Activated naive CD4-positive, alpha-beta T cell treated with anti-CD3 and anti-CD28 coated beads for 36 hours (primary cell): ENCODE measurements around the gene TLR8. TPM values are rescaled to one million over a fixed set of nuclear protein-coding genes. Genes with fewer than 3 reads are reported as not detected.
A peak's percentile ranks its signal among the peaks of the same experiment; 100 is the strongest.
"Not testable (repeated sequence)": the region's sequence is repeated elsewhere in the genome, so short reads cannot be mapped to it uniquely, and the experiment has no call there.

Source experiments
- CTCF ChIA-PET: fragments of 350-600 bp; sonication (Branson Sonifier 250); formaldehyde crosslinking; loops from one replicate; lab custom pipeline; 2021; ENCODE audit warnings: antibody characterized with exemption; lab: Charles Lee
- DNase-seq: peaks from one replicate; pipeline ENCODE4 v3.0.0-alpha.2; 2020
- H3K27ac Mint-ChIP-seq: one replicate; pipeline ENCODE4 v1.8.0; 2021; ENCODE audit warnings: mild to moderate bottlenecking, mixed read lengths
- H3K27me3 Mint-ChIP-seq: one replicate; pipeline ENCODE4 v1.8.0; 2021; ENCODE audit warnings: low read depth, mixed read lengths
- H3K36me3 Mint-ChIP-seq: one replicate; pipeline ENCODE4 v1.8.0; 2021; ENCODE audit warnings: low read depth, mixed read lengths
- H3K4me1 Mint-ChIP-seq: one replicate; pipeline ENCODE4 v1.8.0; 2021; ENCODE audit warnings: low read depth, mixed read lengths
- H3K4me3 Mint-ChIP-seq: one replicate; pipeline ENCODE4 v1.8.0; 2021; ENCODE audit warnings: mild to moderate bottlenecking, moderate library complexity, mixed read lengths
- H3K9me3 Mint-ChIP-seq: one replicate; pipeline ENCODE4 v1.8.0; 2021; ENCODE audit warnings: mixed read lengths
- intact Hi-C: fragments of 100-400 bp; cut with micrococcal nuclease; formaldehyde crosslinking; loops from one replicate; pipeline ENCODE4 v1.15.1; 2023
- total RNA-seq, 2 experiments: library from RNA; stranded (reverse); gene quantifications; one replicate each; pipeline ENCODE4 v1.2.3, GENCODE V29; 2021

TLR8 gene
- total RNA-seq, 2 experiments from 2014 or later = not detected

GRCh38 chrX:12930150-12930549 lies 23.7 kb downstream of the TLR8 start:
- no peak overlapping the region for H3K27ac Mint-ChIP-seq
- intact Hi-C loops = no loop called here
- H3K9me3 Mint-ChIP-seq = no peaks in the 10 kb centered on the region
- no peak overlapping the region for H3K4me3 Mint-ChIP-seq
- DNase-seq = no peak
- no peaks in the 10 kb centered on the region for H3K4me1 Mint-ChIP-seq
- CTCF ChIA-PET = no interaction called here
- no peaks in the 10 kb centered on the region for H3K27me3 Mint-ChIP-seq
- no peaks in the 10 kb centered on the region for H3K36me3 Mint-ChIP-seq

GRCh38 chrX:12932244-12932643 lies 25.8 kb downstream of the TLR8 start:
- DNase-seq = no peak
- Mint-ChIP-seq H3K27me3 (no peaks in the 10 kb centered on the region), H3K27ac (no peak overlapping the region), H3K9me3 (no peaks in the 10 kb centered on the region), H3K4me3 (no peak overlapping the region), H3K4me1 (no peaks in the 10 kb centered on the region), H3K36me3 (no peaks in the 10 kb centered on the region)
- CTCF ChIA-PET = interaction anchor here (1.5 kb wide), 1 partner anchor 15 kb away, joined by 5 read pairs; no protein-coding TSS in a partner anchor
- intact Hi-C loops = no loop called here

GRCh38 chrX:12934850-12935249 lies 28.4 kb downstream of the TLR8 start:
- Mint-ChIP-seq H3K36me3 (no peaks in the 10 kb centered on the region), H3K27me3 (no peaks in the 10 kb centered on the region), H3K27ac (no peak overlapping the region), H3K4me3 (no peak overlapping the region), H3K9me3 (no peaks in the 10 kb centered on the region), H3K4me1 (no peaks in the 10 kb centered on the region)
- intact Hi-C loops = no loop called here
- DNase-seq = no peak
- CTCF ChIA-PET = interaction anchor here (1.2 kb wide), 1 partner anchor 32 kb away, joined by 3 read pairs; no protein-coding TSS in a partner anchor

DNA sequence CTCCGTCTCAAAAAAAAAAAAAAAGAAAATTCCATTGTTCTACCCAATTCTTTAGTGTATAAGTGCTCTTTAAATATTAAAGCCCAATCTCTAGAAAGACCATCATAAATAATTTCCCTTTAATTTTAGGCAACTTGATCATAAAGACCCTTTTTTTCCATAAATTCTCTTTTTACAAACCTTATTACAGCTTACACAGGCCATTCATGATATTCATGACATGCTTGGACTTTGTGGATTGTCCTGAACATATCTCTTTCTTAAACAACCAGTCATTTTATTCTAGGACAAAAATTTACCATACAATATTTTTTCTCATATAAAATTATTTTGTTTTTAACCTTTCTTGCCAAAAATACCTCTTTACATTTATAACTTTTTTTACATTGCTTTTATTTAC lies 30.5 kb downstream of the TLR8 start:
- no peaks in the 10 kb centered on the region for H3K9me3 Mint-ChIP-seq
- no peaks in the 10 kb centered on the region for H3K36me3 Mint-ChIP-seq
- CTCF ChIA-PET = interaction anchor here (0.7 to 2.0 kb wide), 2 partner anchors 10 to 467 kb away, joined by 4 to 11 read pairs; no protein-coding TSS in a partner anchor
- H3K4me3 Mint-ChIP-seq = no peak overlapping the region
- H3K4me1 Mint-ChIP-seq = no peaks in the 10 kb centered on the region
- DNase-seq = no peak
- intact Hi-C loops = no loop called here
- H3K27me3 Mint-ChIP-seq = no peaks in the 10 kb centered on the region
- H3K27ac Mint-ChIP-seq = no peak overlapping the region

GRCh38 chrX:12940471-12940870 lies 34.1 kb downstream of the TLR8 start:
- H3K4me3 Mint-ChIP-seq = not testable (repeated sequence)

DNA sequence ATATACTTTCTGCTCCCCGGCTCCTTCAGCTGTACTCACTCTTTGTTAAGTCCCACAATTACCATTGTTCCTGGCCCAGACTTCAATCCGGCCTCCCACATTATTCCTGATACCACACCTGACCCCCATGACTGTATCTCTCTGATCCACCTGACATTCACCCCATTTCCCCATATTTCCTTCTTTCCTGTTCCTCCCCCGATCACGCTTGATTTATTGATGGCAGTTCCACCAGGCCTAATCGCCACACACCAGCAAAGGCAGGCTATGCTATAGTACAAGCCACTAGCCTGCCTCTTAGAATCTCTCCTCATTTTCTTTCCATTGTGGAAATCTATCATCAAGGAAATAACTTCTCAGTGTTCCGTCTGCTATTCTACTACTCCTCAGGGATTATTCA lies 37.2 kb downstream of the TLR8 start:
- H3K36me3 Mint-ChIP-seq, CTCF ChIA-PET, H3K27ac Mint-ChIP-seq, H3K4me3 Mint-ChIP-seq, H3K9me3 Mint-ChIP-seq, DNase-seq, H3K27me3 Mint-ChIP-seq, intact Hi-C loops: not testable (repeated sequence)
- peaks cover 26% of the 10 kb centered on the region for H3K4me1 Mint-ChIP-seq

More at GRCh38 chrX:12940471-12940870, 34.1 kb downstream of the TLR8 start:
- H3K36me3 Mint-ChIP-seq, H3K27me3 Mint-ChIP-seq, H3K4me1 Mint-ChIP-seq, DNase-seq, intact Hi-C loops, CTCF ChIA-PET, H3K27ac Mint-ChIP-seq, H3K9me3 Mint-ChIP-seq: not testable (repeated sequence)

GRCh38 chrX:12944452-12944851 lies 38.0 kb downstream of the TLR8 start:
- not testable (repeated sequence) for H3K27me3 Mint-ChIP-seq

DNA sequence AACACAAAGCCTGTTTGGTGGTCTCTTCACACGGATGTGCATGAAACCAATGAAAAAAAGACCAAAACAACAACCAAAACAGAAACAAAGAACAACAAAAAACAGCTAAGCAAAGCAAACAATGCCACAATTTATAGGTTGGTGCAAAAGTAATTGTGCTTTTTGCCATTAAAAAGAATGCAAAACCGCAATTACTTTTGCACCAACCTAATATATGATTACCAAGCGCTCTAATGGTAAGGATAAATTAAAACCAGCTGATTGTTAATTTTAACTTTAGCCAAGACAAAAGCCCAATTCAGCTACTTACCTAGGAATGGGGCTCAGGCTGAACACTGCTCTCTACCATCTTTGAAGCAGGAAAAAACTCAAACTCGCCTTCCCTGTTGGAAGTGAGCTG lies 39.1 kb downstream of the TLR8 start:
- intact Hi-C loops = loop anchor here (5.0 kb wide), 2 partner anchors 312 to 527 kb away; no protein-coding TSS in a partner anchor

More at GRCh38 chrX:12944452-12944851, 38.0 kb downstream of the TLR8 start:
- H3K4me3 Mint-ChIP-seq, H3K9me3 Mint-ChIP-seq, intact Hi-C loops, H3K27ac Mint-ChIP-seq, DNase-seq, H3K36me3 Mint-ChIP-seq: not testable (repeated sequence)
- peaks cover 34% of the 10 kb centered on the region for H3K4me1 Mint-ChIP-seq
- CTCF ChIA-PET = interaction anchor here (3.1 kb wide), 1 partner anchor 147 kb away, joined by 36 read pairs; no protein-coding TSS in a partner anchor

DNA sequence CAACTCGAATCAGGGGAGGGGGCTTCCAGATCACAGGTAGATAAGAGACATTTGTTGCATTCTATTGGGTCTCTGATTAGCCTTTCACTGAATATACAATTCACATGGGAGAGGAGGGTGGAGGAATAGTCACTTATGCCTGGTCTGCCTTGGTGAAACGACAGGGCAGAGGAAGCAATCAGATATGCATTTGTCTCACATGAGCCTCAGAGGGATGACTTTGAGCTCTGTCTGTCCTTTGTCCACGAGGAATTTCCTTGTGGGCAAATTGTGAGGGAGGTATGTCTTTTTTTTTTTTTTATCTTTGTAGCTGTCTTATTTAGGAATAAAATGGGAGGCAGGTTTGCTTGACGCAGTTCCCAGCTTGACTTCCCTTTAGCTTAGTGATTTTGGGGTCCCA lies 40.0 kb downstream of the TLR8 start:
- CTCF ChIA-PET = interaction anchor here (0.6 to 3.1 kb wide), 40 partner anchors 8 to 730 kb away, joined by 3 to 36 read pairs (median 5); partner anchors contain the start of gene TMSB4X
- no peaks in the 10 kb centered on the region for H3K36me3 Mint-ChIP-seq
- intact Hi-C loops = loop anchor here (1.0 to 5.0 kb wide), 4 partner anchors 311 to 700 kb away; no protein-coding TSS in a partner anchor
- DNase-seq = no peak
- peaks cover 50% of the 10 kb centered on the region for H3K4me1 Mint-ChIP-seq
- H3K4me3 Mint-ChIP-seq = no peak overlapping the region
- no peaks in the 10 kb centered on the region for H3K9me3 Mint-ChIP-seq
- H3K27me3 Mint-ChIP-seq = no peaks in the 10 kb centered on the region
- peak overlapping the region; percentile 98 for H3K27ac Mint-ChIP-seq

More for the DNA sequence above, 39.1 kb downstream of the TLR8 start:
- CTCF ChIA-PET = interaction anchor here (0.7 to 3.1 kb wide), 14 partner anchors 12 to 546 kb away, joined by 3 to 36 read pairs (median 8); no protein-coding TSS in a partner anchor
- Mint-ChIP-seq H3K36me3 (no peaks in the 10 kb centered on the region), H3K27ac (no peak overlapping the region), H3K9me3 (no peaks in the 10 kb centered on the region), H3K27me3 (no peaks in the 10 kb centered on the region), H3K4me3 (no peak overlapping the region), H3K4me1 (peaks cover 42% of the 10 kb centered on the region)
- DNase-seq = no peak

DNA sequence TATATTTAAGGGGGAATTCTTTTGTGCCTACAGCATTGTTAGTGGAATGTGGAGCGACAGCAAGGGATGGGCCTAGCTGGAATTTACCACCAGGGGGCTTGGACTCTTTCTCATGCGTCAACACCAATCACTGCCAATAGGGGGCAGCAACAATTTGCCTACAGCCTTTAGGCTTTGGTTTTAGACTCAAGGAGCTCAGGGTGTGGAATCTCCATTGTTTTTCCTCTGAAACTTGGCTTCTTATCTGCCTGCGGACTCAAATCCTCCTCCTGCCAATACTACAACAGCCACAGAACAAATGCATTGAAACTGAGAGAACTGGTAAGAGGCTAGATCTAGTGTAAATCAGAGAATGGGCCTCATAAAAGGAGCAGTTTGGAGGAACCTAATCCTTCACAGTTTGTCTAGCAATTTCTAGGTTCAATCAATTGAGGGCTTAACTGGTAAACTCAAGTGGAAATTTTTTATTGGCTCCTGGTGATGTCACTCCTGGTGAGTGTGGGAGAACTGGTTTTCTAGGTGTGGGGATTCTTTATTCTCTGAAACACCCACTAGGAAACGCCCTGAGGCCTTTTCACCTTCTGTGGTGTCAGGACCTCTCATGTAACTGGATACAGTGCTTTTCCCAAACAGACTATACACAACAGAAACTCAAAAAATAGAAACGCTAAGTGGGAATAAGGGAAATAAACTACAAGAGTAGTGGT lies 40.6 kb downstream of the TLR8 start:
- Mint-ChIP-seq H3K4me3 (peak overlapping the region; percentile 41), H3K9me3 (no peaks in the 10 kb centered on the region), H3K4me1 (peaks cover 55% of the 10 kb centered on the region), H3K27me3 (no peaks in the 10 kb centered on the region), H3K36me3 (no peaks in the 10 kb centered on the region), H3K27ac (peak overlapping the region; percentile 98)
- DNase-seq = peak; percentile 85
- intact Hi-C loops = loop anchor here (1.0 to 5.0 kb wide), 6 partner anchors 310 to 699 kb away; no protein-coding TSS in a partner anchor
- CTCF ChIA-PET = interaction anchor here (0.6 to 4.3 kb wide), 49 partner anchors 9 to 730 kb away, joined by 3 to 36 read pairs (median 4); partner anchors contain the start of gene TMSB4X

DNA sequence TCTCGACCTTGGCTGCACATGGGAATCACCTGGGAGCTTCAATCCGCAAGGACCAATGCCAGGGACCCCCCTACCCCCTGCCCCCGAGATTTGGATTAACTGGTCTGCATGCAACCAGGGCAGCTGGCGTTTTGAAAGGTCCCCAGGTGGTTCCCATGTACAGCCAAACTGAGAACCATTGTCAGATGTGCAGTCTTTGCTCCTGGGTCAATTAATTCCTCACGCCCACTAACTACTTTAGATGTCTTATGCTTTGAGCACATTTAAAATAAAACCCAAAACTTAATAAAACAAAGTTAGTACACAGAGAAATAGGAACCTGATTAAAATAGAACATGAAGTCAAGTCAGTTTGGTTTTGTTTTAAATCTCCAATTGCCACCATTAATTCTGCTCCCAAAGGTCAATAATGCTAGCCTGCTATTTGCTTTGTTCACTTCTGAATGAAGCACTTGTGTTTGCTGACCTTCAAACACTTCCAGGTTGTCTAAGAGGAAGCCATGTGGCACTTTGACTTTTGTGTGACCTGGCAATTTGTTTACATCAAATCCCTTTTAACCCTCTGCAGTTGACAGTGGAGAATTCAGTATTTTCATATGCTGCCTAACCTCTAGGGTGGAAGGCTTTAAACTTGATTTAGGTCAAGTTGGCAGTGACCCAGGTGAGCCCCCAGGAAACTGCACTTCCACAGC lies 41.3 kb downstream of the TLR8 start:
- Mint-ChIP-seq H3K36me3 (no peaks in the 10 kb centered on the region), H3K27me3 (no peaks in the 10 kb centered on the region), H3K9me3 (no peaks in the 10 kb centered on the region), H3K27ac (peak overlapping the region; percentile 98), H3K4me3 (peak overlapping the region; percentile 21), H3K4me1 (peaks cover 60% of the 10 kb centered on the region)
- DNase-seq = no peak
- intact Hi-C loops = loop anchor here (1.0 to 5.0 kb wide), 4 partner anchors 310 to 555 kb away; no protein-coding TSS in a partner anchor
- CTCF ChIA-PET = interaction anchor here (0.7 to 4.3 kb wide), 12 partner anchors 10 to 541 kb away, joined by 3 to 36 read pairs (median 10); no protein-coding TSS in a partner anchor

GRCh38 chrX:12948495-12948894 lies 42.1 kb downstream of the TLR8 start:
- H3K27me3 Mint-ChIP-seq = no peaks in the 10 kb centered on the region
- H3K4me3 Mint-ChIP-seq = no peak overlapping the region
- peak overlapping the region; percentile 98 for H3K27ac Mint-ChIP-seq
- CTCF ChIA-PET = interaction anchor here (2.9 to 12.3 kb wide), 4 partner anchors 24 to 539 kb away, joined by 11 to 125 read pairs (median 18); partner anchors contain the start of gene TMSB4X
- H3K9me3 Mint-ChIP-seq = no peaks in the 10 kb centered on the region
- DNase-seq = no peak
- H3K36me3 Mint-ChIP-seq = no peaks in the 10 kb centered on the region
- intact Hi-C loops = loop anchor here (5.0 kb wide), 2 partner anchors 309 to 524 kb away; no protein-coding TSS in a partner anchor
- H3K4me1 Mint-ChIP-seq = peaks cover 68% of the 10 kb centered on the region
